Neural cell (in vitro differentiated cells): Measurements from ENCODE around the gene NACC2.

Experiments used
- CTCF ChIP-seq: fragments of 450-650 bp; IDR thresholded peaks from 2 replicates; pipeline ENCODE4 v1.5.1; 2014; ENCODE audit warnings: antibody characterized with exemption, mild to moderate bottlenecking, moderate library complexity; ENCODE audit not compliant: poor library complexity, severe bottlenecking
- EP300 ChIP-seq: fragments of 450-650 bp; conservative IDR thresholded peaks from 2 replicates; pipeline ENCODE4 v1.6.1; 2014; ENCODE audit warnings: antibody characterized with exemption, mild to moderate bottlenecking, moderate library complexity; ENCODE audit not compliant: poor library complexity, severe bottlenecking

GRCh38 chr9:136054146-136054545 is 40.9 kb downstream of the NACC2 start:
- TF ChIP-seq EP300, result no peak
- no peak for TF ChIP-seq CTCF
